Measurements from ENCODE around the gene AGAP6.
"Not testable (repeated sequence)": the region's sequence is repeated elsewhere in the genome, so short reads cannot be mapped to it uniquely, and the experiment has no call there.

AGAP6 gene

GRCh38 chr10:50025627-50026026 is 37.4 kb downstream of the AGAP6 start:
- DNase-seq: no peak

DNA sequence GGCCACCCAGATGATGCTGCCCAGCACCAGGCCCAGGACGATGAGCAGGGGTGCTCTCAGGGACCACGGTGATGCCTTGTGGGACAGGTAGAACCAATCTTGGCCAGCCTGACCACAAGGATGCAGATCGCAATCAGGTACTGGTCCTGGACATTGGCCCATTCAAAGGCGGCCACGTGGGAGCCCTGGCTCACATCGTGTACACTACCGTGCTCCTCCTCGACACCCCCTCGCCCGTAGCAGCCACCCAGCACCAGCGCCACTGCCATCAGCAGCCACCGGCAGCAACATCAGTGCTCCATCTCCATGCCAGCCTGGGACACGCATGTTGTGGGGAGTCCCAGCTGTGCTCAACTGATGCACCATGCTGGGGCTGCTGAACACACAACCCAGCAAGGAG is 39.0 kb downstream of the AGAP6 start:
- no peak for DNase-seq

GRCh38 chr10:50033481-50033880 is 45.3 kb downstream of the AGAP6 start:
- DNase-seq: no peak

DNA sequence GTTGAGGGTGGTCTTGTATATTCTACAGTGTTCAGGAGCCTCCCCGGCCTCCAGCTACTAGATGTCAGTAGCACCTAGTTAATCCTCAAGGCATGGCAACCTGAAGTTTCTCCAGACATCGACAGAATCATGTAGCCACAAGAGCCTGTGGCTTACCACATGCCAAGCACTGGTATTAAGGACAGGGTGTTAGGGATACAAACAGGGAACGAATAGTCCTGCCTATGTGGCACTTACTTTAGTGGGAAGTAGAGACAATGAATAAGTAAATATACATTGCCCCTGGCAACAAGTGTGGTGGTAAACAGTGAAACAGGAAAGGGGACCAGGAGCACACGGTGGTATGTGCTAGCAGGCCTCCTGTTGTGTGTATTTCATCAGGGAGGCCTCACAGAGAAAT is 47.1 kb downstream of the AGAP6 start:
- DNase-seq: not testable (repeated sequence)

DNA sequence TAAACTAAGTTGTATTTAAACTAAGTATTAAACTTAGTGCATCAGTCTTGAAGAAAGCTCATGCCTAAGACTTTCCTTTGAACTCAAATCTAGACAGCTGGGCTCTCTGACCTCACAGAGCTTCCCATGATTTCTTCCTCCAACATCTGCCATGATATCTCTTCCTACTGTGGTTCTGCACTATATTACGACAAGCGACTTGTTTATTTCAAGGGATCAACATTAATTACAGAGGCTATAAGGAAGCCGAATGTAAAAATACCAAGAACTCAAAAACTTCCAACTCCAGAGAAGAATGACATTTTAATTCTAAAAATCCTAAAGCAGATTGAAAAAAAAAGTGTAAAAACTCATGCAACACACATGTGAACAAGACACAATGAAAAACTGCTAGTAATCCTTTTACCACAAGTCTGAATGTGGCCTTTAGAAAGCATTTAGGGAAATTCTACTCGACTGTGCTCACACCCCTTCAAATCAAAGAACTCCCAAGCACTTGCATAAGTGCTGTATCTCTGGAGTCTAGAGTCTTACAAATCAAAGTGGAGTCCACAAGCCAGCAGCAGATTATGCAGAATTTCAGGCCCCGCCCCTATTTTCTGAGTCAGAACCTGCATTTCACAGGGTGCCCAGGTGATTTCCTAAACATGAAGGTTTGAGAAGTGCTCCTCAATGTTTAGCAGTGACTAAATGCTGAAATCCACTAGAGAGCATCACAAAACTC is 56.9 kb downstream of the AGAP6 start:
- DNase-seq: no peak

DNA sequence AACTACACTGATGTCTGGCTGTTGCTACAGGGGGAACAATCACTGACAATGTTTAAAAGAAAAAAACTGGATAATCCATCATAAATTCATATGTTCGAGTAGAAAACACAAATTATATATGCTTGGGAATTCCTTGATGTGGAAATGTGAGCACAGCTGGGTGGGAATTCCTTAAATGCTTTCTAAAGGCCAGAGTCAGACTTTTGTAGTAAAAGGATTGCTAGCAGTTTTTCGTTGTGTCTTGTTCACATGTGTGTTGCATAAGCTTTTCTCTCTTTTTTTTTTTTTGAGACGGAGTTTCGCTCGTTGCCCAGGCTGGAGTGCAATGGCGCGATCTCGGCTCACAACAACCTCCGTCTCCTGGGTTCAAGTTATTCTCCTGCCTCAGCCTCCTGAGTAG is 58.3 kb downstream of the AGAP6 start:
- DNase-seq: not testable (repeated sequence)

DNA sequence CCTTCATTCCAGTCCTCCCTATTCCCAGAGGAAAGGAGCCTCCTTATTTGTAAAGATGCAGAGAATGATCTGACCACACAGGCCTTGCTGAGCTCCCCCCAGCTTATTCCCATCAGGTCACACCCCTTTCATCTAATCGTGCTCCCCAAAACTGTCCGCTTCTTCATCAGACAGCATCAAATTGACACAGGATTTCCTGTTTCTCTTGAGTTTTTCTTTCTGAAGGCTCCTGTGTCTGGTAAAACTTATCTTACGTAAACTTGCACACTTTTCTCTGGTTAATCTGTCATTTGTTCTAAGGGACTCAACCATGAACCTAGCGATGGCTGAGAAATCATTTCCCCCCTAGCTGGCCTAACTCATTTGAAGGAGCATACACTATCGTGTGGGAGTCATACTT is 59.4 kb downstream of the AGAP6 start:
- DNase-seq: not testable (repeated sequence)

DNA sequence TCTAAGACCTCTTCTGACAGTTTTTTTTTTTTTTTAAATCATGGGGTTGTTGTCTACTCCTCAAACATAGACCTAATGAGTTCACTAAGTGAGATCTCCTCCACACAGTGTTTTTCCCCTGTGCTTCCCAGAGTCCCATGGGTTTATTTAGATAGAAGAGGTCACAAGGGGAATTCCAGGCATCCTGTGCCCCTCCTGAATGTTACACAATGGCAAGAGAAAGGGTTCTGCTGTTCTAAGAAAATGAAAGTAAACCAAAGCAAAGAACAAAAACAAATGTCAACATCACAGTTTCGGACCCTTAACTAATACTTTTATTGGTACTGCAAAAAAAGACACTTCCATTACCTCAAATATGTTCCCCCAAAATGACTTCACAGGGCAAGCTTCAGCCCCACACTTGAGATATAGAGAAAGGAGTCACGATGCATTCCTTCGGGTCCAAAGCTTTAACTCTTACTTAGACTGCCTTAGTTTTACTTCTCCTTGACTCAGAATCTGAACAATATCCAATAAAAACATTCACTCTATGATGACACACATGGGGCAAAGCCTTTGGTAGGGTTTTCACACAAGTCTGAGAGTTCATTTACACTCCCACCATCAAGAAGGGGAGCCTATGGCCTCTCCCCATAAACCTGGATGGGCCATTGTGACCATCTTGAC is 63.9 kb downstream of the AGAP6 start:
- DNase-seq: not testable (repeated sequence)

DNA sequence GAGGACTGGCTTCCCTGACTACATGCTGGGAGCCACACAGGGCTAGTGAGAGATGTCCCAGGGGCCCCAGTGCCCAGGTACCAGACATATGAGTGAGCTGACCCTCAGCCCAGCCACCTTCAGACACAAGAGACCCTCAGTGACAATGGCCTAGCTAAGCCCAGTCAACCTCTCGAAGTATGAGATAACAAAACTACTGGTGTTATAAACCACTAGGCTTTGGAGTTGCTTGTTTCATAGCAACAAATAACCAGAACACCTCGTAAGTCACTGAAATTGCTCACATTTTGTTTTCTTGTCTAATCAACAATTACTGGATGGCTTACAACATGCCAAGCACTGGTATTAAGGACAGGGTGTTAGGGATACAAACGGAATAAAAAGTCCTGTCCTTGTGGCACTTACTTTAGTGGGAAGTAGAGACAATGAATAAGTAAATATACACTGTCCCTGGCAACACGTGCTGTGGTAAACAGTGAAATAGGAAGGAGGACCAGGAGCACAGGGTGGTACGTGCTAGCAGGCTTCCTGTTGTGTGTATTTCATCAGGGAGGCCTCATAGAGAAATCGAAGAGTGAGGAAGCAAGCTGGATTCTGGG is 64.7 kb downstream of the AGAP6 start:
- not testable (repeated sequence) for DNase-seq

- not testable (repeated sequence) for DNase-seq
These were observed 67.5 kb downstream of the AGAP6 start for GRCh38 chr10:50055494-50056292.

DNA sequence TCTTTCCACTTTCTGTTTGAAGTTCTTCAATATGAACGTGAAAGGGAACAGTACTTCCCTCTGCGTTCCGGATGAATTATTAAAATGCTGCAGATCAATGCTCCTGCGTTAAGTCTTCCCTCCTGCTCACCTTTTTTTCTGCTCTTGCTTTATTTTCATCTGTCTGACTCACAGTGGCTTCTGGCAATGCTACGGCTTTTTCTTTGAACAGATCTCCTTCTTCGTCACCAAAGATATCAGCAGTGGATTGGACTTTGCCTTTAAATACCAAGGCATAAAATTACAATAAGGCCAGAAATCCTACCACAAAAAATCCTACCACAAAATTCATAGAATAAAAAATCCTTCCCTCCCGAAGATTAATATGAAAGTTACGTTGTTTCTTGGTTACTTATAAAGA is 68.4 kb downstream of the AGAP6 start:
- not testable (repeated sequence) for DNase-seq

- not testable (repeated sequence) for DNase-seq
These were observed 70.5 kb downstream of the AGAP6 start for GRCh38 chr10:50058727-50059126.

- not testable (repeated sequence) for DNase-seq
These were observed 71.7 kb downstream of the AGAP6 start for GRCh38 chr10:50059946-50060345.
